Duodenal mucosa (tissue), 2 donors: ENCODE results near the gene QSOX2.

ENCODE experiments used
- H3K27ac ChIP-seq: one replicate; pipeline ENCODE4 v1.7.0; 2013; ENCODE audit warnings: low read depth, low read length
- H3K27me3 ChIP-seq, 2 donors: one replicate each; pipeline ENCODE4 v1.7.0; 2013; ENCODE audit warnings: low read length in 2 of 2, control low read depth in 1 of 2; ENCODE audit not compliant: insufficient read depth in 2 of 2, control insufficient read depth in 1 of 2
- H3K36me3 ChIP-seq, 2 donors: one replicate each; pipeline ENCODE4 v1.7.0; 2013; ENCODE audit warnings: low read length in 2 of 2, control low read depth in 1 of 2; ENCODE audit not compliant: insufficient read depth in 2 of 2, control insufficient read depth in 1 of 2
- H3K4me1 ChIP-seq, 2 donors: one replicate each; pipeline ENCODE4 v1.7.0; 2013; ENCODE audit warnings: low read length in 2 of 2, control low read depth in 1 of 2; ENCODE audit not compliant: insufficient read depth in 2 of 2, control insufficient read depth in 1 of 2
- H3K4me3 ChIP-seq, 2 donors: one replicate each; pipeline ENCODE4 v1.7.0; 2013; ENCODE audit warnings: low read length in 2 of 2, low read depth in 1 of 2
- H3K9ac ChIP-seq, 2 donors: one replicate each; pipeline ENCODE4 v1.7.0; 2013; ENCODE audit warnings: low read length in 2 of 2, low read depth in 1 of 2
- H3K9me3 ChIP-seq, 2 donors: one replicate each; pipeline ENCODE4 v1.7.0; 2013; ENCODE audit warnings: low read length in 2 of 2, control low read depth in 1 of 2; ENCODE audit not compliant: control insufficient read depth in 1 of 2

The QSOX2 gene

GRCh38 chr9:136230773-136231172, 14.8 kb downstream of the QSOX2 start:
- Histone ChIP-seq H3K9me3 (no peaks in the 10 kb centered on the region), H3K27me3 (no peaks in the 10 kb centered on the region), H3K27ac (no peak overlapping the region), H3K9ac (no peak overlapping the region), H3K36me3 (peaks cover 0 to 10% of the 10 kb centered on the region in 2 donors), H3K4me3 (no peak overlapping the region), H3K4me1 (no peaks in the 10 kb centered on the region)

- Histone ChIP-seq H3K27ac (no peak overlapping the region), H3K9ac (no peak overlapping the region), H3K4me3 (no peak overlapping the region), H3K36me3 (peaks cover 0 to 10% of the 10 kb centered on the region in 2 donors), H3K4me1 (no peaks in the 10 kb centered on the region), H3K9me3 (no peaks in the 10 kb centered on the region), H3K27me3 (no peaks in the 10 kb centered on the region)
Measured at GRCh38 chr9:136230365-136230764, 15.2 kb downstream of the QSOX2 start.

- H3K36me3 ChIP-seq: peaks cover 0 to 9% of the 10 kb centered on the region in 2 donors
- no peak overlapping the region for H3K9ac ChIP-seq
- H3K27me3 ChIP-seq: no peaks in the 10 kb centered on the region
- no peak overlapping the region for H3K4me3 ChIP-seq
- H3K4me1 ChIP-seq: no peaks in the 10 kb centered on the region
- no peaks in the 10 kb centered on the region for H3K9me3 ChIP-seq
- H3K27ac ChIP-seq: no peak overlapping the region
Measured at GRCh38 chr9:136229096-136230065, 16.2 kb downstream of the QSOX2 start.

GRCh38 chr9:136228107-136228875, 17.3 kb downstream of the QSOX2 start:
- H3K9ac ChIP-seq: no peak overlapping the region
- no peak overlapping the region for H3K4me3 ChIP-seq
- H3K4me1 ChIP-seq: no peaks in the 10 kb centered on the region
- H3K36me3 ChIP-seq: peaks cover 3 to 19% of the 10 kb centered on the region in 2 donors
- H3K27me3 ChIP-seq: no peaks in the 10 kb centered on the region
- no peak overlapping the region for H3K27ac ChIP-seq
- H3K9me3 ChIP-seq: no peaks in the 10 kb centered on the region

- no peaks in the 10 kb centered on the region for H3K27me3 ChIP-seq
- H3K36me3 ChIP-seq: peaks cover 3 to 30% of the 10 kb centered on the region in 2 donors
- H3K27ac ChIP-seq: no peak overlapping the region
- H3K9me3 ChIP-seq: no peaks in the 10 kb centered on the region
- H3K4me3 ChIP-seq: no peak overlapping the region
- H3K9ac ChIP-seq: no peak overlapping the region
- H3K4me1 ChIP-seq: no peaks in the 10 kb centered on the region
Measured at GRCh38 chr9:136226680-136227407, 18.8 kb downstream of the QSOX2 start.

- no peak overlapping the region for H3K4me3 ChIP-seq
- H3K36me3 ChIP-seq: peaks cover 3 to 35% of the 10 kb centered on the region in 2 donors
- no peaks in the 10 kb centered on the region for H3K9me3 ChIP-seq
- no peaks in the 10 kb centered on the region for H3K27me3 ChIP-seq
- H3K4me1 ChIP-seq: no peaks in the 10 kb centered on the region
- H3K9ac ChIP-seq: no peak overlapping the region
- H3K27ac ChIP-seq: no peak overlapping the region
Measured at GRCh38 chr9:136225748-136226679, 19.6 kb downstream of the QSOX2 start.

GRCh38 chr9:136225366-136225747, 20.3 kb downstream of the QSOX2 start:
- H3K36me3 ChIP-seq: peaks cover 3 to 35% of the 10 kb centered on the region in 2 donors

GRCh38 chr9:136223871-136224640, 21.6 kb downstream of the QSOX2 start:
- Histone ChIP-seq H3K36me3 (peaks cover 3 to 40% of the 10 kb centered on the region in 2 donors), H3K9ac (no peak overlapping the region), H3K4me3 (no peak overlapping the region), H3K4me1 (no peaks in the 10 kb centered on the region), H3K27me3 (no peaks in the 10 kb centered on the region), H3K27ac (no peak overlapping the region), H3K9me3 (no peaks in the 10 kb centered on the region)

More at GRCh38 chr9:136225366-136225747, 20.3 kb downstream of the QSOX2 start:
- Histone ChIP-seq H3K4me3 (no peak overlapping the region), H3K27me3 (no peaks in the 10 kb centered on the region), H3K9ac (no peak overlapping the region), H3K9me3 (no peaks in the 10 kb centered on the region), H3K4me1 (no peaks in the 10 kb centered on the region), H3K27ac (no peak overlapping the region)

- no peak overlapping the region for H3K4me3 ChIP-seq
- no peak overlapping the region for H3K27ac ChIP-seq
- H3K4me1 ChIP-seq: no peaks in the 10 kb centered on the region
- H3K9ac ChIP-seq: no peak overlapping the region
- H3K27me3 ChIP-seq: no peaks in the 10 kb centered on the region
- peaks cover 3 to 45% of the 10 kb centered on the region in 2 donors for H3K36me3 ChIP-seq
- H3K9me3 ChIP-seq: no peaks in the 10 kb centered on the region
Measured at GRCh38 chr9:136222906-136223285, 22.7 kb downstream of the QSOX2 start.
